Adrenal gland (tissue), 12 donors: ENCODE measurements around the gene EXOC6B. TPM values are rescaled to one million over a fixed set of nuclear protein-coding genes. Genes with fewer than 3 reads are reported as not detected.

Experiments
- DNase-seq, 7 donors: peaks; one replicate each; pipeline ENCODE4 v3.0.0-alpha.2; 2019 to 2020
- H3K27ac ChIP-seq, 5 donors: fragments of 200-600 bp; sonication (generic) in 4 of 5; 1 replicate in 3 of 5; 2 replicates in 2 of 5; pipeline versions ENCODE4 v1.5.1 to v1.8.0; 2016 to 2020; ENCODE audit warnings: mild to moderate bottlenecking in 1 of 5
- H3K27me3 ChIP-seq: fragments of 200-600 bp; 2 replicates; pipeline ENCODE4 v1.8.0; 2021
- H3K36me3 ChIP-seq, 2 donors: fragments of 200-600 bp; replicated peaks in 1 of 2; 1 replicate in 1 of 2; 2 replicates in 1 of 2; pipeline versions ENCODE4 v1.5.1 to v1.8.0; 2018 to 2022
- H3K4me1 ChIP-seq, 2 donors: fragments of 200-600 bp; replicated peaks in 1 of 2; 1 replicate in 1 of 2; 2 replicates in 1 of 2; pipeline versions ENCODE4 v1.5.1 to v1.8.0; 2018 to 2021
- H3K4me3 ChIP-seq, 4 donors: fragments of 200-600 bp; sonication (generic) in 3 of 4; one replicate each; pipeline ENCODE4 v1.5.1; 2016 to 2018
- H3K9me3 ChIP-seq, 3 donors: fragments of 200-600 bp; sonication (generic) in 1 of 3; replicated peaks in 1 of 3; 1 replicate in 2 of 3; 2 replicates in 1 of 3; pipeline versions ENCODE4 v1.5.1 to v1.8.0; 2016 to 2021
- POLR2A ChIP-seq, 2 donors: fragments of 450-650 bp; IDR thresholded peaks; one replicate each; pipeline ENCODE4 v1.6.1; 2017; ENCODE audit warnings: antibody characterized with exemption in 2 of 2, mild to moderate bottlenecking in 2 of 2, moderate library complexity in 1 of 2
- WGBS, 4 donors: extraction: QIAGEN DNeasy Blood & Tissue Kit in 2 of 4; methylation state at CpG; one replicate each; pipeline versions ENCODE4 v1.1.5 to v1.1.7; 2013 to 2017; 5-methylcytosine and 5-hydroxymethylcytosine counted together
- intact Hi-C, 2 donors: fragments of 100-400 bp; cut with DNase I; formaldehyde crosslinking; loops; one replicate each; pipeline versions ENCODE4 v1.14.1 to v1.15.0; 2022 to 2023
- polyA plus RNA-seq, 3 donors: library from polyadenylated mRNA; stranded (reverse); fragments of 200-250 nt in 2 of 3; fragments of 350-450 nt in 1 of 3; fragmentation: Illumina TruSeq in 1 of 3; extraction: RNeasy Lipid Tissue Mini Kit (QIAGEN cat#74804) in 1 of 3; gene quantifications; one replicate each; pipeline ENCODE4 v1.2.3, GENCODE V29; 2013 to 2014
- total RNA-seq, 9 donors: library from RNA; depleted of rRNA in 4 of 9; stranded (reverse); fragments of >200 nt in 4 of 9; fragments of 120-200 nt in 1 of 9; fragmentation: NEBNext Ultra II Directional in 1 of 9; extraction: Animal tissue kit (Norgen Biotek cat#: 25700) in 1 of 9; gene quantifications; one replicate each; pipeline versions ENCODE4 v1.1.0 to v1.2.4, GENCODE V29; 2013 to 2023
- TF ChIP-seq, protein P1 (sequence below), 6 experiments: fragments of 450-650 bp in 4 of 6; fragments of 200-600 bp in 2 of 6; sonication (generic) in 1 of 6; IDR thresholded peaks; 1 replicate in 5 of 6; 2 replicates in 1 of 6; pipeline versions ENCODE4 v1.5.1 to v1.8.0; 2016 to 2021; ENCODE audit warnings: antibody characterized with exemption in 6 of 6, mild to moderate bottlenecking in 2 of 6, moderate library complexity in 1 of 6
- donor health status: healthy with polysubstance abuse.
- donor health status: Bipolar disorder and iron deficiency.
- donor health status: DM: yes; HTN: yes; CAD: no.
- donor health status: DM: no; HTN: no; CAD: no.
- donor health status: DM: no; HTN: no; CAD: no.
- donor health status: DM: yes; HTN: yes; CAD: no.

The EXOC6B gene
- total and polyA plus RNA-seq, 12 donors = 6.0 to 92.6 (median 50.6) TPM

DNA sequence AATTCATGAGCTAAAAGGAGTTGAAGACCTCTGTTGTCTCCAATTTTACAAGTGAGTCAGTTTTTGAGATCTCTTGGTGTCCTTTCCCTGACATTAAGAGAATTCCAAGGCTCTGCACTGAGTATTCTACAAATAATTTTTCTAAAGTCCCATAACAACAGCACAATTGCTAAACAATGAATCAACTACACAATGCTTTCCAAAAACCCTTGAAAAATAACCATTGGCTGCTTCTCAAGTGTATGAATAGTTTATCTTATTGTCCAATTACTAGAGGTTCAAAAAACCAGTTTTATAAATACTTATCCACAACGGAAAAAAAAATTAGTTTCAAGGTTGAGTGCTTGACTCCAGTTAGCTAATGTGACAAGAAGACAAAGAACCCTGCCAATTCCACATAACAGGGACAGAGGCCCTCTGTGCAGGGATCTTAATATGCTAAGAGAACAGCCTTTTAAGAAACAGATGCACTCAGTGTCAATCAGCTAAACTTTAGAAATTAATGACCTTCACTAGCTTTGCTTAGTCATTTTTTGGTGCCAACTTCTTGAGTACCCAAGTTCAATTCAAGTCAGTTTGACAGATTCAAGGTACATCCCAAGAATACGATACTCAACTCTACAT is 411.6 kb downstream of the EXOC6B start:
- no peak for TF ChIP-seq POLR2A (IDR thresholded peaks at IDR 0.05)
- TF ChIP-seq, protein P1, sequence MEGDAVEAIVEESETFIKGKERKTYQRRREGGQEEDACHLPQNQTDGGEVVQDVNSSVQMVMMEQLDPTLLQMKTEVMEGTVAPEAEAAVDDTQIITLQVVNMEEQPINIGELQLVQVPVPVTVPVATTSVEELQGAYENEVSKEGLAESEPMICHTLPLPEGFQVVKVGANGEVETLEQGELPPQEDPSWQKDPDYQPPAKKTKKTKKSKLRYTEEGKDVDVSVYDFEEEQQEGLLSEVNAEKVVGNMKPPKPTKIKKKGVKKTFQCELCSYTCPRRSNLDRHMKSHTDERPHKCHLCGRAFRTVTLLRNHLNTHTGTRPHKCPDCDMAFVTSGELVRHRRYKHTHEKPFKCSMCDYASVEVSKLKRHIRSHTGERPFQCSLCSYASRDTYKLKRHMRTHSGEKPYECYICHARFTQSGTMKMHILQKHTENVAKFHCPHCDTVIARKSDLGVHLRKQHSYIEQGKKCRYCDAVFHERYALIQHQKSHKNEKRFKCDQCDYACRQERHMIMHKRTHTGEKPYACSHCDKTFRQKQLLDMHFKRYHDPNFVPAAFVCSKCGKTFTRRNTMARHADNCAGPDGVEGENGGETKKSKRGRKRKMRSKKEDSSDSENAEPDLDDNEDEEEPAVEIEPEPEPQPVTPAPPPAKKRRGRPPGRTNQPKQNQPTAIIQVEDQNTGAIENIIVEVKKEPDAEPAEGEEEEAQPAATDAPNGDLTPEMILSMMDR (IDR thresholded peaks at IDR 0.05) = no peak
- intact Hi-C loops = no loop called here

DNA sequence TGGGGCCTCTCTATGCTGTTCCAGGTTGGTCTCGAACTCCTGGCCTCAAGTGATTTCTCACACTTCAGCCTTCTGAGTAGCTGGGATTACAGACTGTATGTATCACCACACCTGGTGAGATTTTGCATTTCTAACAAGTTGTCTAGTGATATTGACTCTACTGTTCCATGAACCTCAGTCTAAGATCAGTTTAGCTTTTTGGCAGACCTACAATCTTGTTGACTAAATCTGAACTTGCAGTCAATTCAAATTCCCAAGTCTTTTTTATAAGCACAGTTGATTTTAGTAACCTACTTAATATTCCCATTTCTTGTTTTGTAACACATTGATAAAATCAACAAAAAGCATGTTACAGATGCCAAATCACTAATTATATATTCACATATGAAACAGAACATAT is 412.1 kb downstream of the EXOC6B start:
- Histone ChIP-seq H3K4me3 (no peak overlapping the region), H3K27ac (no peak overlapping the region), H3K9me3 (no peaks in the 10 kb centered on the region), H3K27me3 (no peaks in the 10 kb centered on the region), H3K36me3 (no peaks in the 10 kb centered on the region), H3K4me1 (peaks cover 6 to 17% of the 10 kb centered on the region in 2 donors)
- 79 to 97% (median 90%) methylated on average over 1 of the region's 1 CpG for WGBS, 4 donors
- intact Hi-C loops = no loop called here
- DNase-seq = no peak
- no peak for TF ChIP-seq POLR2A (IDR thresholded peaks at IDR 0.05)
- TF ChIP-seq, protein P1 (IDR thresholded peaks at IDR 0.05) = no peak

More for the DNA sequence above, 411.6 kb downstream of the EXOC6B start:
- peak overlapping the region in 2 of 5 donors; percentile 11 to 27 for H3K27ac ChIP-seq
- H3K4me1 ChIP-seq = peaks cover 6 to 17% of the 10 kb centered on the region in 2 donors
- H3K27me3 ChIP-seq = no peaks in the 10 kb centered on the region
- H3K36me3 ChIP-seq = no peaks in the 10 kb centered on the region
- H3K9me3 ChIP-seq = no peaks in the 10 kb centered on the region
- WGBS, 4 donors = 28 to 44% (median 36%) methylated on average over 2 of the region's 2 CpGs
- H3K4me3 ChIP-seq = no peak overlapping the region
- DNase-seq = peak in 2 of 7 donors; percentile 11 to 54

DNA sequence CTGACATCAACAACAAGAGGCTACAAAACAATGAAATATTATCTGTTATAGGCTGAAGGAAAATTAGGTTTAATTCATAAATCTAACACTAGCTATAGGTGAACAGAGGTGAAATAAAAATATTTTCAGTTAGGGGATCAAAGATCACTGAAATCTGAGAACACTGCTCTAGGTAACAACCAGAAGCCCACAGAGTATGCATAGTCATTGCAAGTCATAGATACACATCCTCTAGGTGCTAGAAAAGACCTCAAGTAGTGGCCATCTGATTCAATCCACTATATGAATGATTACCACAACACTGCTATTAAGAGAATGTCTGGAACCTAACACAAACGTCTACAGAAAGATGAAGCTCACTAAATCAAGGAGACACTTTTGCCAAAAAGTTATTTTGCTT is 413.6 kb downstream of the EXOC6B start:
- no peaks in the 10 kb centered on the region for H3K36me3 ChIP-seq
- peaks cover 6 to 17% of the 10 kb centered on the region in 2 donors for H3K4me1 ChIP-seq
- H3K4me3 ChIP-seq = no peak overlapping the region
- intact Hi-C loops = no loop called here
- H3K27me3 ChIP-seq = no peaks in the 10 kb centered on the region
- DNase-seq = no peak
- no peak for TF ChIP-seq POLR2A (IDR thresholded peaks at IDR 0.05)
- TF ChIP-seq, protein P1 (IDR thresholded peaks at IDR 0.05) = no peak
- WGBS, 4 donors = 58 to 82% (median 76%) methylated on average over 1 of the region's 1 CpG
- H3K9me3 ChIP-seq = no peaks in the 10 kb centered on the region
- H3K27ac ChIP-seq = no peak overlapping the region

DNA sequence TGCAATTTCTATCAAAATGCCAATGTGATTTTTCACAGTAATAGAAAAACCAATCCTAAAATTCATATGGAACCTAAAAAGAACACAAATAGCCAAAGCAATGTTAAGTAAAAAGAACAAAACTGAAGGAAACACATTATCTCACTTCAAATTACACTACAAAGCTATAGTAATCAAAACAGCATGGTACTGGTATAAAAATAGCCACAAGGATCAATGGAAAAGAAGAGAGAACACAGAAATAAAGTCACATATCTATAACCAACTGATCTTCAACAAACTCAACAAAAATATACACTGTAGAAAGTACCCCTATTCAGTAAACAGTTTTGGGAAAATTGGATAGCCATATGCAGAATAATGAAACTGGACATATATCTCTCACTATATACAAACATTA is 426.0 kb downstream of the EXOC6B start:
- intact Hi-C loops = no loop called here
- H3K27me3 ChIP-seq = no peaks in the 10 kb centered on the region
- peaks cover 0 to 2% (median 0%) of the 10 kb centered on the region in 3 donors for H3K9me3 ChIP-seq
- no peak for DNase-seq
- no peak overlapping the region for H3K27ac ChIP-seq
- no peaks in the 10 kb centered on the region for H3K36me3 ChIP-seq
- TF ChIP-seq POLR2A (IDR thresholded peaks at IDR 0.05) = no peak
- TF ChIP-seq, protein P1 (IDR thresholded peaks at IDR 0.05) = no peak
- H3K4me3 ChIP-seq = no peak overlapping the region
- H3K4me1 ChIP-seq = no peaks in the 10 kb centered on the region
